Left ventricle myocardium inferior (tissue), 1 donor: Measurements from ENCODE around the gene BMP2K. TPM values are rescaled to one million over a fixed set of nuclear protein-coding genes. Genes with fewer than 3 reads are reported as not detected.

Experiments
- DNase-seq: peaks from one replicate; pipeline ENCODE4 v3.0.0-alpha.2; 2020
- H3K27ac ChIP-seq: fragments of 200-600 bp; replicated peaks from 2 replicates; pipeline ENCODE4 v1.8.0; 2021
- H3K27me3 ChIP-seq: fragments of 200-600 bp; 2 replicates; pipeline ENCODE4 v1.8.0; 2021; ENCODE audit warnings: low read depth
- H3K36me3 ChIP-seq: fragments of 200-600 bp; 2 replicates; pipeline ENCODE4 v1.8.0; 2021
- H3K4me1 ChIP-seq: fragments of 200-600 bp; 2 replicates; pipeline ENCODE4 v1.8.0; 2021
- H3K4me3 ChIP-seq: fragments of 200-600 bp; 2 replicates; pipeline ENCODE4 v1.8.0; 2021; ENCODE audit warnings: mild to moderate bottlenecking, moderate library complexity
- H3K9me3 ChIP-seq: fragments of 200-600 bp; replicated peaks from 2 replicates; pipeline ENCODE4 v1.8.0; 2021
- CTCF ChIP-seq: fragments of 200-600 bp; IDR thresholded peaks from 2 replicates; pipeline ENCODE4 v1.8.0; 2021; ENCODE audit warnings: antibody characterized with exemption, mild to moderate bottlenecking, borderline replicate concordance
- intact Hi-C: fragments of 100-400 bp; cut with micrococcal nuclease; formaldehyde crosslinking; loops from one replicate; pipeline ENCODE4 v1.11.0; 2022
- total RNA-seq: library from RNA; stranded (reverse); fragmentation: NEBNext Ultra II Directional; extraction: Animal tissue kit (Norgen Biotek cat#: 25700); gene quantifications from one replicate; pipeline ENCODE4 v1.2.1, GENCODE V29; 2021
- donor health status: DM: no; HTN: yes; CAD: no; lungs with severe emphysema.

BMP2K gene
- total RNA-seq, 1 donor from 2014 or later: 16.2 TPM

GRCh38 chr4:78749258-78749971 lies 26.7 kb upstream of the BMP2K start:
- no peak for TF ChIP-seq CTCF
- H3K27me3 ChIP-seq: no peaks in the 10 kb centered on the region
- no peak for DNase-seq
- H3K36me3 ChIP-seq: no peaks in the 10 kb centered on the region
- no peak overlapping the region for H3K4me3 ChIP-seq
- no peaks in the 10 kb centered on the region for H3K9me3 ChIP-seq
- H3K4me1 ChIP-seq: peaks cover 28% of the 10 kb centered on the region
- intact Hi-C loops: no loop called here
- peak overlapping the region; percentile 50 for H3K27ac ChIP-seq

- intact Hi-C loops: no loop called here
- H3K27ac ChIP-seq: peak overlapping the region; percentile 50
Observed at GRCh38 chr4:78749972-78750727, 26.0 kb upstream of the BMP2K start.

GRCh38 chr4:78753091-78753490 lies 23.1 kb upstream of the BMP2K start:
- H3K27me3 ChIP-seq: no peaks in the 10 kb centered on the region
- TF ChIP-seq CTCF: no peak
- H3K4me3 ChIP-seq: no peak overlapping the region
- no peaks in the 10 kb centered on the region for H3K9me3 ChIP-seq
- no peak for DNase-seq
- H3K27ac ChIP-seq: no peak overlapping the region
- no peaks in the 10 kb centered on the region for H3K36me3 ChIP-seq
- intact Hi-C loops: no loop called here
- peaks cover 24% of the 10 kb centered on the region for H3K4me1 ChIP-seq

More at GRCh38 chr4:78749972-78750727, 26.0 kb upstream of the BMP2K start:
- Histone ChIP-seq H3K4me3 (no peak overlapping the region), H3K9me3 (no peaks in the 10 kb centered on the region), H3K4me1 (peaks cover 28% of the 10 kb centered on the region), H3K36me3 (no peaks in the 10 kb centered on the region), H3K27me3 (no peaks in the 10 kb centered on the region)
- no peak for DNase-seq
- no peak for TF ChIP-seq CTCF

DNA sequence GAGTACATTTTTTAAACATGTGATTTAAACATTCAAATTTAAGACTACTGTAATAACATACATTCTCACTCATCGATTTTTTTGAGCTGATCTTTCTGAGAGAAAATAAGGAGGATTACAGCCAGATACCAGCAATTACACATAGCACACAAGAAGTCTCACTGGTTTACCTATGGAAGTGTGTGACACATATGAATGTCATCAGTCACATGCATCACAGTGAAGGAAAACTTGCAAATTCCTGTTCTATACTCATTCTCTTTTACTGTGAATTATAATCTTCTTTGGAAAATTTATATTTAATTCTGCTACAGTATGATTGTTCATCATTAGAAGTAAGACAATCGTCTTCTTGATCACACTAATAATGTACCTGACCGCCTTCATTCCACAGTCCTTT lies 21.3 kb upstream of the BMP2K start:
- no peaks in the 10 kb centered on the region for H3K36me3 ChIP-seq
- intact Hi-C loops: no loop called here
- DNase-seq: no peak
- H3K27ac ChIP-seq: no peak overlapping the region
- no peaks in the 10 kb centered on the region for H3K9me3 ChIP-seq
- no peaks in the 10 kb centered on the region for H3K27me3 ChIP-seq
- peaks cover 7% of the 10 kb centered on the region for H3K4me1 ChIP-seq
- no peak overlapping the region for H3K4me3 ChIP-seq
- no peak for TF ChIP-seq CTCF

DNA sequence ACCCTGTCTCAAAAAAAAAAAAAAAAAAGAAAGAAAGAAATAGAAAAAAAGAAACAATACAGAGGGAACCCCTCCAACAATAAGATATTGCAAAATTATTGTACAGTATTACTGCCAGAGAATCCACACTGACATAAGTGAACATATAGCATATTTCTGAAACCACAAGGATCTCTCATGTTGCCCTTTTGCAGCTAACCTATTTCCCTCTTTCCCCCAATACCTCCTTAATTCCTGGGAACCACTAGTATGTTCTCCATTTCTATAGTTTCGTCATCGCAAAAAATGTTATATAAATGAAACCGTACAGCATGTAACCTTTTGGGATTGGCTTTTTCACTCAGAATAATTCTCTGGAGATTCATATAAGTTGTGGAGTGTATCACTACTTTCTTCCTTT lies 20.0 kb upstream of the BMP2K start:
- Histone ChIP-seq H3K9me3 (no peaks in the 10 kb centered on the region), H3K27me3 (no peaks in the 10 kb centered on the region), H3K4me3 (no peak overlapping the region), H3K27ac (no peak overlapping the region), H3K36me3 (no peaks in the 10 kb centered on the region), H3K4me1 (no peaks in the 10 kb centered on the region)
- DNase-seq: no peak
- TF ChIP-seq CTCF: no peak
- intact Hi-C loops: no loop called here
